Esophagus muscularis mucosa (tissue), 4 donors: ENCODE data around the gene ISOC2.

ENCODE experiments used
- CTCF ChIP-seq, 3 experiments: fragments of 200-600 bp in 2 of 3; fragments of 450-650 bp in 1 of 3; sonication (generic) in 2 of 3; IDR thresholded peaks; one replicate each; pipeline ENCODE4 v1.5.1; 2017 to 2019; ENCODE audit warnings: antibody characterized with exemption in 3 of 3, mild to moderate bottlenecking in 2 of 3, moderate library complexity in 1 of 3
- EP300 ChIP-seq: sonication (generic); formaldehyde crosslinking; IDR thresholded peaks from one replicate; pipeline ENCODE4 v1.6.1; 2017; ENCODE audit warnings: antibody characterized with exemption
- POLR2A ChIP-seq: fragments of 450-650 bp; IDR thresholded peaks from one replicate; pipeline ENCODE4 v1.6.1; 2017; ENCODE audit warnings: antibody characterized with exemption, moderate library complexity, mild to moderate bottlenecking, low read depth

DNA sequence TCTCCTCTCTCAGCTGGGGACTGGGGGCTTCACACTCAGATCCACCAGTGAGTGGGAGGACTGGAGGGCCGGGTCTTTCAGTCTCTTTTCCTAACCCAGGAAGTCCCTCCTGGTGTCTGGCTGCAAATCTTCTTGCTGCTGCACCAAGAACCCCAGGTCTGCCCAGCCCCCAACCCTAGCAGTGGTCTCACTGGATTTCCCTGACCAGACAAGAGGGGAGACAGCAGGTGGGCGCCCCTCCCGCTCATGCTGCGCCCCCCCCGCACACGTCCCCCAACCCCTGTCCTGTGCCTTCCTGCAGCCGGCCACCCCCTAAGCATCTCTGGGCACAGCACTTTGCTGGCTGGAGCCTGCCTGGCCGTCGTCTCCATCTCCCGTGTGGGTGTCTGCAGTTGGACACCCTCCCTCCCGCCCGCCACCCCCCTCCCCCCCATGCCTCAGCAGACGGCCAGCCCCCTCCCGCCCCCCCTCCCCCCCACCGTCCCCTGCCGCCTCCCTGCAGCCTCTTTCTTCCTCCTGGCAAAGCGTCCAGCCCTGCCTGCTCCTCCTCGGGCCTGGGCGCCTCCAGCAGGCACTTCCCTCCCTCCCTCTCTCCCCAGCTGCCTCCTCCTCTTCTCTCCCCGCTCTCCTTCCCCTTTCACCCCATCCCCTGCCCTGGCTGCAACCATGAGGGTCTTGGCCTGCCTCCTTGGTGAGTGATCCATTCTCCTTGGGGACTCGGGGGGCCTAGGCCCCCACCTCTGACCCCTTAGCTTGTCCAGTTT is 26.7 kb upstream of the ISOC2 start, which contains the start of gene SSC5D:
- TF ChIP-seq CTCF (IDR thresholded peaks at IDR 0.05), result no peak
- TF ChIP-seq POLR2A, result no peak
- TF ChIP-seq EP300, result no peak
